Measurements from ENCODE around the gene ABCA3. TPM values are rescaled to one million over a fixed set of nuclear protein-coding genes. Genes with fewer than 3 reads are reported as not detected.

ABCA3 gene
- 3.2 and 4.1 TPM in 2 replicates for total RNA-seq (2014; rRNA removed; shearing (Covaris generic))
- polyA plus RNA-seq (2016; fragmentation: Nextera tagmentation; extraction: Ambion mirVana), result 1.8 and 3.0 TPM in 2 replicates
- long read RNA-seq, partial matches to known transcripts, result 5 of 7 reads
- long read RNA-seq, other reads (novel, unspliced or antisense), result 2 of 7 reads

DNA sequence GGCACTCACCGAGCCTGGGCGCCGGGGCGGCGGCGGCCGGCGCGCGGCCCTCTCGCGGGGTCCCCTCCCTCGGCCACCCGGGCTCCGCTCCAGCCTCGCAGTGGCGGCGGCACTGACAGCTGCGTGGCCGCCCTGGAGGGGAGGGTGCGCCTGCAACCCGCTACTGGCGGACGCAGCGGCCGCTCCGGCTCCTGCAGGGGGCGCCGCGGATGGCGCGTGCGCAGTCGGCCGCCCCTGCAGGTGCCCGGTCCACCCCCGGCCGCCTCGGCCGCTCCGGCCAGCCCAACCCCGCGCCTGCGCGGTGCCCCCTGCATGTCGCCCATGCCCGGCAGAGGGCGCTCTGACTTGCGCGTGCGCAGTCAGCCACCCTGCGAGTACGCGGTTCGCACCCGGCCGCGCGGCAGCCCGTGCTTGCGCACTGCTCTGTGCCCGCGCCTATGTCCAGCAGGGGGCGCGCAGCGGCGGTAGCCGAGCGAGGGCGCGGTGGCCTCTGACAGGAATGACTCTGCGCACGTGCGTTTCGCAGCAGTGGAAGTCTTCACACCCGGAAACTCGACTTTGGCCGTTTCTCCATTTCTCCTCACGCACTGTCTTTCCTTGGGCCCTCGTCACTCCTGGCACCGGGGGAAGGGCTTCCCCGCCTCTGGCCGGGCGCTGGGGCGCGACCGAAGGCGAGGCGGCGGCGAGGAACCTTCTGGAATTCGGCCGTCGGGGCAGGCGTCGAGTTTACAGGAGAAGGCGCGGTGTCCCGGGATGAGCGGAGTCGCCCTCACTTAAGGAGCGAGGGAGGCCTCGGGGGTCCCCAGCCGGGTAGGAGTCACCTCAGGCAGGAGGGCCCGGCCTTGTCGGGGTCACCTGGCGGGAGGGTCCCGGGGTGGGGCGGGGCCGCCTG is at the start of gene ABCA3:
Gene ABCA3 (minus strand): TSS at position 165 of the 892 bp plus-strand sequence. CDS start 14,262 bp downstream, outside the sequence.
- Mint-ChIP-seq H3K36me3 (ENCODE audit: low read depth) (peaks cover 7% of the 10 kb centered on the region), H3K4me1 (peaks cover 5% of the 10 kb centered on the region), H3K27me3 (ENCODE audit: insufficient read depth, low read depth, poor library complexity) (peaks cover 41% of the 10 kb centered on the region), H3K27ac (no peak within 1 kb of the TSS), H3K9me3 (peaks cover 20% of the 10 kb centered on the region), H3K4me3 (peak within 1 kb of the TSS; percentile 74)
- DNase-seq (ENCODE audit: low spot score), result peak; percentile 97
- H2AFZ ChIP-seq, result peak within 1 kb of the TSS; percentile 98
- peak; percentile 80 for TF ChIP-seq CREB1 (CRISPR knock-in tag; IDR thresholded peaks at IDR 0.05; ENCODE audit: low read depth)
- TF ChIP-seq JUNB (IDR thresholded peaks at IDR 0.05; ENCODE audit: unreplicated experiment), result no peak
- TF ChIP-seq, protein P1, sequence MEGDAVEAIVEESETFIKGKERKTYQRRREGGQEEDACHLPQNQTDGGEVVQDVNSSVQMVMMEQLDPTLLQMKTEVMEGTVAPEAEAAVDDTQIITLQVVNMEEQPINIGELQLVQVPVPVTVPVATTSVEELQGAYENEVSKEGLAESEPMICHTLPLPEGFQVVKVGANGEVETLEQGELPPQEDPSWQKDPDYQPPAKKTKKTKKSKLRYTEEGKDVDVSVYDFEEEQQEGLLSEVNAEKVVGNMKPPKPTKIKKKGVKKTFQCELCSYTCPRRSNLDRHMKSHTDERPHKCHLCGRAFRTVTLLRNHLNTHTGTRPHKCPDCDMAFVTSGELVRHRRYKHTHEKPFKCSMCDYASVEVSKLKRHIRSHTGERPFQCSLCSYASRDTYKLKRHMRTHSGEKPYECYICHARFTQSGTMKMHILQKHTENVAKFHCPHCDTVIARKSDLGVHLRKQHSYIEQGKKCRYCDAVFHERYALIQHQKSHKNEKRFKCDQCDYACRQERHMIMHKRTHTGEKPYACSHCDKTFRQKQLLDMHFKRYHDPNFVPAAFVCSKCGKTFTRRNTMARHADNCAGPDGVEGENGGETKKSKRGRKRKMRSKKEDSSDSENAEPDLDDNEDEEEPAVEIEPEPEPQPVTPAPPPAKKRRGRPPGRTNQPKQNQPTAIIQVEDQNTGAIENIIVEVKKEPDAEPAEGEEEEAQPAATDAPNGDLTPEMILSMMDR (conservative IDR thresholded peaks at IDR 0.05; ENCODE audit: low read depth in 2 of 2), result peak; percentile 87 to 89
- TF ChIP-seq ZNF114 (CRISPR knock-in tag; IDR thresholded peaks at IDR 0.05), result no peak
- no peak for TF ChIP-seq NANOG (IDR thresholded peaks at IDR 0.05; ENCODE audit: borderline replicate concordance)
- TF ChIP-seq POLR2AphosphoS5 (IDR thresholded peaks at IDR 0.05; ENCODE audit: low read depth), result peak; percentile 46; the same call in 1 of the 2 replicates
- no peak for TF ChIP-seq EZH2 (IDR thresholded peaks at IDR 0.05; ENCODE audit: low read depth, unreplicated experiment)
- H3K4me1 ChIP-seq (ENCODE audit: insufficient read depth), result no peaks in the 10 kb centered on the region
- no peaks in the 10 kb centered on the region for H3K9me2 ChIP-seq (ENCODE audit: insufficient read depth)
- peaks cover 60% of the 10 kb centered on the region for H3K27me3 ChIP-seq (ENCODE audit: insufficient read depth)
- peak; percentile 83 for ATAC-seq
- H3K4me2 ChIP-seq, result peak within 1 kb of the TSS; percentile 92
- H3F3A ChIP-seq (replicated peaks; ENCODE audit: low read depth), result 0 out of 2 replicates have a peak, but pooled peaks cover 3% of the 10 kb centered on the region
- no peaks in the 10 kb centered on the region for H3K79me2 ChIP-seq (replicated peaks; ENCODE audit: insufficient read depth)
- no peak within 1 kb of the TSS for H3K27ac ChIP-seq (ENCODE audit: low read depth)
- H3K36me3 ChIP-seq (ENCODE audit: insufficient read depth), result no peaks in the 10 kb centered on the region
- peak within 1 kb of the TSS; percentile 74 for H3K4me3 ChIP-seq
- no peaks in the 10 kb centered on the region; the same call in 1 of the 2 replicates for H4K20me1 ChIP-seq (replicated peaks; ENCODE audit: insufficient read depth)

DNA sequence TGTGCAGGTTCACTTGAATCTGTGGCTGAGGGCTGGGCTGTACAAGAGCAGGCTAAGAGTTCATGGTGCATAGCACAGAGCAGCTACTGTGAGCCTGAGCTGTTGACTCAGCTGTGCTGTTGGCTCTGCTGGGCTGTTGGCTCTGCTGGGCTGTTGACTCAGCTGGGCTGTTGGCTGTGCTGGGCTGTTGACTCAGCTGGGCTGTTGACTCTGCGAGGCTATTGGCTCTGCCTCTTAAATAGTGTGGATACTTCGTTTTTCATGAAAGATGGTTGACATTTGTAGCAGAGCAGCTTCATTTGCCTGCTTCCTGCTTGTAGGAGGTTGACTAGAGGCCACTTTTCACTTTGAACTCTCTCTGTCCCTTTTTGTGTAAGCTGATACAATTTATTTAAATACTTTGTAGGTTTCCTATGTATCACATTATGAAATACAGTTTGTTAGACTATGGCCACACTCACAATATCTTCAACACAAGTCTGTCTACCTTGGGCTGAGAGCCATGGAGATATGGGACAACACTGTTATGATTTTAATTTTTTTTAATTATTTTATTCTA is 48.4 kb upstream of the ABCA3 start:
- DNase-seq (ENCODE audit: low spot score), result no peak
- Mint-ChIP-seq H3K9me3 (peaks cover 19% of the 10 kb centered on the region), H3K36me3 (ENCODE audit: low read depth) (peaks cover 19% of the 10 kb centered on the region), H3K4me1 (peaks cover 21% of the 10 kb centered on the region), H3K27me3 (ENCODE audit: insufficient read depth, low read depth, poor library complexity) (peaks cover 12% of the 10 kb centered on the region), H3K27ac (no peak overlapping the region), H3K4me3 (no peak overlapping the region)
- Histone ChIP-seq H3K27me3 (ENCODE audit: insufficient read depth) (no peaks in the 10 kb centered on the region), H3K4me3 (no peak overlapping the region), H3K79me2 (replicated peaks; ENCODE audit: insufficient read depth) (no peaks in the 10 kb centered on the region), H2AFZ (no peak overlapping the region), H3K27ac (ENCODE audit: low read depth) (no peak overlapping the region), H3K9me2 (ENCODE audit: insufficient read depth) (no peaks in the 10 kb centered on the region), H3K36me3 (ENCODE audit: insufficient read depth) (no peaks in the 10 kb centered on the region), H3K4me1 (ENCODE audit: insufficient read depth) (peaks cover 20% of the 10 kb centered on the region), H3F3A (replicated peaks; ENCODE audit: low read depth) (peaks cover 6% of the 10 kb centered on the region; the same call in 1 of the 2 replicates), H3K4me2 (no peak overlapping the region), H4K20me1 (replicated peaks; ENCODE audit: insufficient read depth) (no peaks in the 10 kb centered on the region)
- no peak for ATAC-seq
- TF ChIP-seq ZNF331 (CRISPR knock-in tag; IDR thresholded peaks at IDR 0.05; ENCODE audit: low read depth) (no peak), CREB1 (CRISPR knock-in tag; IDR thresholded peaks at IDR 0.05; ENCODE audit: low read depth) (no peak), POLR2AphosphoS5 (IDR thresholded peaks at IDR 0.05; ENCODE audit: low read depth) (no peak), ZNF114 (CRISPR knock-in tag; IDR thresholded peaks at IDR 0.05) (no peak), EZH2 (IDR thresholded peaks at IDR 0.05; ENCODE audit: low read depth, unreplicated experiment) (no peak)
- TF ChIP-seq, protein P2, sequence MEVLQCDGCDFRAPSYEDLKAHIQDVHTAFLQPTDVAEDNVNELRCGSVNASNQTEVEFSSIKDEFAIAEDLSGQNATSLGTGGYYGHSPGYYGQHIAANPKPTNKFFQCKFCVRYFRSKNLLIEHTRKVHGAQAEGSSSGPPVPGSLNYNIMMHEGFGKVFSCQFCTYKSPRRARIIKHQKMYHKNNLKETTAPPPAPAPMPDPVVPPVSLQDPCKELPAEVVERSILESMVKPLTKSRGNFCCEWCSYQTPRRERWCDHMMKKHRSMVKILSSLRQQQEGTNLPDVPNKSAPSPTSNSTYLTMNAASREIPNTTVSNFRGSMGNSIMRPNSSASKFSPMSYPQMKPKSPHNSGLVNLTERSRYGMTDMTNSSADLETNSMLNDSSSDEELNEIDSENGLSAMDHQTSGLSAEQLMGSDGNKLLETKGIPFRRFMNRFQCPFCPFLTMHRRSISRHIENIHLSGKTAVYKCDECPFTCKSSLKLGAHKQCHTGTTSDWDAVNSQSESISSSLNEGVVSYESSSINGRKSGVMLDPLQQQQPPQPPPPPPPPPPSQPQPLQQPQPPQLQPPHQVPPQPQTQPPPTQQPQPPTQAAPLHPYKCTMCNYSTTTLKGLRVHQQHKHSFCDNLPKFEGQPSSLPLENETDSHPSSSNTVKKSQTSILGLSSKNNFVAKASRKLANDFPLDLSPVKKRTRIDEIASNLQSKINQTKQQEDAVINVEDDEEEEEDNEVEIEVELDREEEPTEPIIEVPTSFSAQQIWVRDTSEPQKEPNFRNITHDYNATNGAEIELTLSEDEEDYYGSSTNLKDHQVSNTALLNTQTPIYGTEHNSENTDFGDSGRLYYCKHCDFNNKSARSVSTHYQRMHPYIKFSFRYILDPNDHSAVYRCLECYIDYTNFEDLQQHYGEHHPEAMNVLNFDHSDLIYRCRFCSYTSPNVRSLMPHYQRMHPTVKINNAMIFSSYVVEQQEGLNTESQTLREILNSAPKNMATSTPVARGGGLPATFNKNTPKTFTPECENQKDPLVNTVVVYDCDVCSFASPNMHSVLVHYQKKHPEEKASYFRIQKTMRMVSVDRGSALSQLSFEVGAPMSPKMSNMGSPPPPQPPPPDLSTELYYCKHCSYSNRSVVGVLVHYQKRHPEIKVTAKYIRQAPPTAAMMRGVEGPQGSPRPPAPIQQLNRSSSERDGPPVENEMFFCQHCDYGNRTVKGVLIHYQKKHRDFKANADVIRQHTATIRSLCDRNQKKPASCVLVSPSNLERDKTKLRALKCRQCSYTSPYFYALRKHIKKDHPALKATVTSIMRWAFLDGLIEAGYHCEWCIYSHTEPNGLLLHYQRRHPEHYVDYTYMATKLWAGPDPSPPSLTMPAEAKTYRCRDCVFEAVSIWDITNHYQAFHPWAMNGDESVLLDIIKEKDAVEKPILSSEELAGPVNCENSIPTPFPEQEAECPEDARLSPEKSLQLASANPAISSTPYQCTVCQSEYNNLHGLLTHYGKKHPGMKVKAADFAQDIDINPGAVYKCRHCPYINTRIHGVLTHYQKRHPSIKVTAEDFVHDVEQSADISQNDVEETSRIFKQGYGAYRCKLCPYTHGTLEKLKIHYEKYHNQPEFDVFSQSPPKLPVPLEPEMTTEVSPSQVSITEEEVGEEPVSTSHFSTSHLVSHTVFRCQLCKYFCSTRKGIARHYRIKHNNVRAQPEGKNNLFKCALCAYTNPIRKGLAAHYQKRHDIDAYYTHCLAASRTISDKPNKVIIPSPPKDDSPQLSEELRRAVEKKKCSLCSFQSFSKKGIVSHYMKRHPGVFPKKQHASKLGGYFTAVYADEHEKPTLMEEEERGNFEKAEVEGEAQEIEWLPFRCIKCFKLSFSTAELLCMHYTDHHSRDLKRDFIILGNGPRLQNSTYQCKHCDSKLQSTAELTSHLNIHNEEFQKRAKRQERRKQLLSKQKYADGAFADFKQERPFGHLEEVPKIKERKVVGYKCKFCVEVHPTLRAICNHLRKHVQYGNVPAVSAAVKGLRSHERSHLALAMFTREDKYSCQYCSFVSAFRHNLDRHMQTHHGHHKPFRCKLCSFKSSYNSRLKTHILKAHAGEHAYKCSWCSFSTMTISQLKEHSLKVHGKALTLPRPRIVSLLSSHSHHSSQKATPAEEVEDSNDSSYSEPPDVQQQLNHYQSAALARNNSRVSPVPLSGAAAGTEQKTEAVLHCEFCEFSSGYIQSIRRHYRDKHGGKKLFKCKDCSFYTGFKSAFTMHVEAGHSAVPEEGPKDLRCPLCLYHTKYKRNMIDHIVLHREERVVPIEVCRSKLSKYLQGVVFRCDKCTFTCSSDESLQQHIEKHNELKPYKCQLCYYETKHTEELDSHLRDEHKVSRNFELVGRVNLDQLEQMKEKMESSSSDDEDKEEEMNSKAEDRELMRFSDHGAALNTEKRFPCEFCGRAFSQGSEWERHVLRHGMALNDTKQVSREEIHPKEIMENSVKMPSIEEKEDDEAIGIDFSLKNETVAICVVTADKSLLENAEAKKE (CRISPR knock-in tag; IDR thresholded peaks at IDR 0.05), result no peak
